ENCODE results near the gene RBM38.
A peak's percentile ranks its signal among the peaks of the same experiment; 100 is the strongest.

The RBM38 gene

GRCh38 chr20:57375652-57376230 lies 15.5 kb upstream of the RBM38 start:
- no peak for DNase-seq

- no peak for DNase-seq
Observed at GRCh38 chr20:57377350-57377749, 13.8 kb upstream of the RBM38 start.

GRCh38 chr20:57378107-57378506 lies 13.1 kb upstream of the RBM38 start:
- DNase-seq = no peak

- DNase-seq = no peak
Observed at GRCh38 chr20:57378646-57379262, 12.4 kb upstream of the RBM38 start.

GRCh38 chr20:57379263-57379647 lies 11.9 kb upstream of the RBM38 start:
- DNase-seq = no peak

- DNase-seq = no peak
Observed at GRCh38 chr20:57380081-57380750, 11.0 kb upstream of the RBM38 start.

- peak; percentile 71 for DNase-seq
Observed at GRCh38 chr20:57381596-57382503, 9.3 kb upstream of the RBM38 start.

GRCh38 chr20:57382516-57382915 lies 8.7 kb upstream of the RBM38 start:
- no peak for DNase-seq

GRCh38 chr20:57383447-57384347 lies 7.5 kb upstream of the RBM38 start:
- DNase-seq = no peak

- no peak for DNase-seq
Observed at GRCh38 chr20:57384486-57384885, 6.7 kb upstream of the RBM38 start.

- DNase-seq = no peak
Observed at GRCh38 chr20:57384953-57385761, 6.0 kb upstream of the RBM38 start.

- no peak for DNase-seq
Observed at GRCh38 chr20:57385940-57386339, 5.3 kb upstream of the RBM38 start.

GRCh38 chr20:57386762-57387161 lies 4.4 kb upstream of the RBM38 start:
- no peak for DNase-seq

- no peak for DNase-seq
Observed at GRCh38 chr20:57387463-57387862, 3.7 kb upstream of the RBM38 start.

GRCh38 chr20:57387945-57388371 lies 3.2 kb upstream of the RBM38 start:
- no peak for DNase-seq

GRCh38 chr20:57388953-57389694 lies 2.1 kb upstream of the RBM38 start:
- no peak for DNase-seq

GRCh38 chr20:57389695-57390603 lies 1.2 kb upstream of the RBM38 start:
- no peak for DNase-seq

- no peak for DNase-seq
Observed at GRCh38 chr20:57391439-57392301, 474 bp downstream of the RBM38 start.

Measured in KG1 (cell line).